ENCODE data around the gene CHST10.

The CHST10 gene

DNA sequence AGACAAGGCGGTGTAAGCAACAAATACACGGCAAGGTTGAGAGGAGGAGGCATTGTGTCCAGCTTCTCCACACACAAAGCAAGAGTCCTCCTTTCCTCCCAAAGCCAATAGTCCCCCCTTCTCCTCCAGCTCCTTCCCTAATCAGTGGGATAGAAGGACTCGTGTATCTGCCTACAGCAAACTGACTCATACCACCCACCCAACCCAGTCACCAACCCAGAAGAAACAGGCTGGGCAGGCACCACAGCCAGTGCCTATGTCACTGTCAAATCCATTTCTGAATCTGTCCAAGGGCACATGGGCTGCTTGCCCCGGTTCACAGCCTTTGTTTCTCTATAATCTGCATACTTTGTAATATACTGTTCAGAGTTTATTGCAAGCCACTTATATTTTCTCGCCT lies 33.6 kb upstream of the CHST10 start:
- ChIA-PET CTCF (no interaction called here), POLR2A (no interaction called here)
- no peaks in the 10 kb centered on the region for H3K36me3 ChIP-seq (ENCODE audit: control insufficient read depth in 2 of 2, insufficient read depth in 1 of 2, low read length in 2 of 2)
- no peak overlapping the region for H3K27ac ChIP-seq (ENCODE audit: extremely low read depth, low read depth, low read length)
- no peak overlapping the region for H3K4me3 ChIP-seq (ENCODE audit: low read depth, low read length)
- TF ChIP-seq, protein P1, sequence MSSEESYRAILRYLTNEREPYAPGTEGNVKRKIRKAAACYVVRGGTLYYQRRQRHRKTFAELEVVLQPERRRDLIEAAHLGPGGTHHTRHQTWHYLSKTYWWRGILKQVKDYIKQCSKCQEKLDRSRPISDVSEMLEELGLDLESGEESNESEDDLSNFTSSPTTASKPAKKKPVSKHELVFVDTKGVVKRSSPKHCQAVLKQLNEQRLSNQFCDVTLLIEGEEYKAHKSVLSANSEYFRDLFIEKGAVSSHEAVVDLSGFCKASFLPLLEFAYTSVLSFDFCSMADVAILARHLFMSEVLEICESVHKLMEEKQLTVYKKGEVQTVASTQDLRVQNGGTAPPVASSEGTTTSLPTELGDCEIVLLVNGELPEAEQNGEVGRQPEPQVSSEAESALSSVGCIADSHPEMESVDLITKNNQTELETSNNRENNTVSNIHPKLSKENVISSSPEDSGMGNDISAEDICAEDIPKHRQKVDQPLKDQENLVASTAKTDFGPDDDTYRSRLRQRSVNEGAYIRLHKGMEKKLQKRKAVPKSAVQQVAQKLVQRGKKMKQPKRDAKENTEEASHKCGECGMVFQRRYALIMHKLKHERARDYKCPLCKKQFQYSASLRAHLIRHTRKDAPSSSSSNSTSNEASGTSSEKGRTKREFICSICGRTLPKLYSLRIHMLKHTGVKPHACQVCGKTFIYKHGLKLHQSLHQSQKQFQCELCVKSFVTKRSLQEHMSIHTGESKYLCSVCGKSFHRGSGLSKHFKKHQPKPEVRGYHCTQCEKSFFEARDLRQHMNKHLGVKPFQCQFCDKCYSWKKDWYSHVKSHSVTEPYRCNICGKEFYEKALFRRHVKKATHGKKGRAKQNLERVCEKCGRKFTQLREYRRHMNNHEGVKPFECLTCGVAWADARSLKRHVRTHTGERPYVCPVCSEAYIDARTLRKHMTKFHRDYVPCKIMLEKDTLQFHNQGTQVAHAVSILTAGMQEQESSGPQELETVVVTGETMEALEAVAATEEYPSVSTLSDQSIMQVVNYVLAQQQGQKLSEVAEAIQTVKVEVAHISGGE (tag by site-specific recombination; conservative IDR thresholded peaks at IDR 0.05; ENCODE audit: low read depth), result no peak
- TF ChIP-seq ZNF560 (tag by site-specific recombination; IDR thresholded peaks at IDR 0.05; ENCODE audit: borderline replicate concordance), result no peak
- TF ChIP-seq BCL11A (tag by site-specific recombination; IDR thresholded peaks at IDR 0.05; ENCODE audit: low read depth), result no peak
- TF ChIP-seq, protein P2, sequence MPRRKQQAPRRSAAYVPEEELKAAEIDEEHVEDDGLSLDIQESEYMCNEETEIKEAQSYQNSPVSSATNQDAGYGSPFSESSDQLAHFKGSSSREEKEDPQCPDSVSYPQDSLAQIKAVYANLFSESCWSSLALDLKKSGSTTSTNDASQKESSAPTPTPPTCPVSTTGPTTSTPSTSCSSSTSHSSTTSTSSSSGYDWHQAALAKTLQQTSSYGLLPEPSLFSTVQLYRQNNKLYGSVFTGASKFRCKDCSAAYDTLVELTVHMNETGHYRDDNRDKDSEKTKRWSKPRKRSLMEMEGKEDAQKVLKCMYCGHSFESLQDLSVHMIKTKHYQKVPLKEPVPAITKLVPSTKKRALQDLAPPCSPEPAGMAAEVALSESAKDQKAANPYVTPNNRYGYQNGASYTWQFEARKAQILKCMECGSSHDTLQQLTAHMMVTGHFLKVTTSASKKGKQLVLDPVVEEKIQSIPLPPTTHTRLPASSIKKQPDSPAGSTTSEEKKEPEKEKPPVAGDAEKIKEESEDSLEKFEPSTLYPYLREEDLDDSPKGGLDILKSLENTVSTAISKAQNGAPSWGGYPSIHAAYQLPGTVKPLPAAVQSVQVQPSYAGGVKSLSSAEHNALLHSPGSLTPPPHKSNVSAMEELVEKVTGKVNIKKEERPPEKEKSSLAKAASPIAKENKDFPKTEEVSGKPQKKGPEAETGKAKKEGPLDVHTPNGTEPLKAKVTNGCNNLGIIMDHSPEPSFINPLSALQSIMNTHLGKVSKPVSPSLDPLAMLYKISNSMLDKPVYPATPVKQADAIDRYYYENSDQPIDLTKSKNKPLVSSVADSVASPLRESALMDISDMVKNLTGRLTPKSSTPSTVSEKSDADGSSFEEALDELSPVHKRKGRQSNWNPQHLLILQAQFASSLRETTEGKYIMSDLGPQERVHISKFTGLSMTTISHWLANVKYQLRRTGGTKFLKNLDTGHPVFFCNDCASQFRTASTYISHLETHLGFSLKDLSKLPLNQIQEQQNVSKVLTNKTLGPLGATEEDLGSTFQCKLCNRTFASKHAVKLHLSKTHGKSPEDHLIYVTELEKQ (tag by site-specific recombination; IDR thresholded peaks at IDR 0.05; ENCODE audit: borderline replicate concordance), result no peak
- TF ChIP-seq ZFHX2 (tag by site-specific recombination; conservative IDR thresholded peaks at IDR 0.05), result peak; percentile 30; the same call in 1 of the 2 replicates
- no peaks in the 10 kb centered on the region for H3K9me3 ChIP-seq (ENCODE audit: control insufficient read depth, insufficient read depth, low read depth, low read length)
- H3K4me1 ChIP-seq (ENCODE audit: control insufficient read depth, insufficient read depth, low read length), result no peaks in the 10 kb centered on the region

DNA sequence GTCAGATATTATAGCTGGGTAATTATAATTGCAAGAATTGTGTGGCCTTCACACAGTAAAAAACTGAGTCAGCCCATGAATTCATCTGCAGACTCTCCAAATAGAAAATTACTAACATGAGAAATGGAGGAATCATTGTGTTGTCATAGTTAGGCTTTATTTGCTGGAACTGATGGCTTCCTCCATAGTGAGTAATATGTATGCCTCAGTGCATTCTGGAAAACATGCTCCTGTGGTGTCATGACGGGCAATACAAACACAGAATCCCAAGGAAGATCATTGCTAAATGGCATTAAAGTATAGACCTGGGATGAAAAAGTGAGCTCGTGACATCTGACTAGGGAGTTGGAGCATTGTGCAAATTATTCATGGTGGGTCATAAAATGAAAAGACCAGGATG lies 29.2 kb upstream of the CHST10 start:
- no peak for TF ChIP-seq ZNF354C (tag by site-specific recombination; IDR thresholded peaks at IDR 0.05; ENCODE audit: borderline replicate concordance, low read depth)
- TF ChIP-seq, protein P3, sequence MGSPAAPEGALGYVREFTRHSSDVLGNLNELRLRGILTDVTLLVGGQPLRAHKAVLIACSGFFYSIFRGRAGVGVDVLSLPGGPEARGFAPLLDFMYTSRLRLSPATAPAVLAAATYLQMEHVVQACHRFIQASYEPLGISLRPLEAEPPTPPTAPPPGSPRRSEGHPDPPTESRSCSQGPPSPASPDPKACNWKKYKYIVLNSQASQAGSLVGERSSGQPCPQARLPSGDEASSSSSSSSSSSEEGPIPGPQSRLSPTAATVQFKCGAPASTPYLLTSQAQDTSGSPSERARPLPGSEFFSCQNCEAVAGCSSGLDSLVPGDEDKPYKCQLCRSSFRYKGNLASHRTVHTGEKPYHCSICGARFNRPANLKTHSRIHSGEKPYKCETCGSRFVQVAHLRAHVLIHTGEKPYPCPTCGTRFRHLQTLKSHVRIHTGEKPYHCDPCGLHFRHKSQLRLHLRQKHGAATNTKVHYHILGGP (tag by site-specific recombination; IDR thresholded peaks at IDR 0.05), result no peak
- TF ChIP-seq ZNF214 (tag by site-specific recombination; IDR thresholded peaks at IDR 0.05; ENCODE audit: borderline replicate concordance), result no peak
- no peak for TF ChIP-seq ZNF248 (tag by site-specific recombination; IDR thresholded peaks at IDR 0.05)
- no peak for TF ChIP-seq ZNF394 (tag by site-specific recombination; IDR thresholded peaks at IDR 0.05; ENCODE audit: borderline replicate concordance)
- no peak for TF ChIP-seq ZNF292 (tag by site-specific recombination; IDR thresholded peaks at IDR 0.05; ENCODE audit: borderline replicate concordance, low read depth)
- TF ChIP-seq, protein P4, sequence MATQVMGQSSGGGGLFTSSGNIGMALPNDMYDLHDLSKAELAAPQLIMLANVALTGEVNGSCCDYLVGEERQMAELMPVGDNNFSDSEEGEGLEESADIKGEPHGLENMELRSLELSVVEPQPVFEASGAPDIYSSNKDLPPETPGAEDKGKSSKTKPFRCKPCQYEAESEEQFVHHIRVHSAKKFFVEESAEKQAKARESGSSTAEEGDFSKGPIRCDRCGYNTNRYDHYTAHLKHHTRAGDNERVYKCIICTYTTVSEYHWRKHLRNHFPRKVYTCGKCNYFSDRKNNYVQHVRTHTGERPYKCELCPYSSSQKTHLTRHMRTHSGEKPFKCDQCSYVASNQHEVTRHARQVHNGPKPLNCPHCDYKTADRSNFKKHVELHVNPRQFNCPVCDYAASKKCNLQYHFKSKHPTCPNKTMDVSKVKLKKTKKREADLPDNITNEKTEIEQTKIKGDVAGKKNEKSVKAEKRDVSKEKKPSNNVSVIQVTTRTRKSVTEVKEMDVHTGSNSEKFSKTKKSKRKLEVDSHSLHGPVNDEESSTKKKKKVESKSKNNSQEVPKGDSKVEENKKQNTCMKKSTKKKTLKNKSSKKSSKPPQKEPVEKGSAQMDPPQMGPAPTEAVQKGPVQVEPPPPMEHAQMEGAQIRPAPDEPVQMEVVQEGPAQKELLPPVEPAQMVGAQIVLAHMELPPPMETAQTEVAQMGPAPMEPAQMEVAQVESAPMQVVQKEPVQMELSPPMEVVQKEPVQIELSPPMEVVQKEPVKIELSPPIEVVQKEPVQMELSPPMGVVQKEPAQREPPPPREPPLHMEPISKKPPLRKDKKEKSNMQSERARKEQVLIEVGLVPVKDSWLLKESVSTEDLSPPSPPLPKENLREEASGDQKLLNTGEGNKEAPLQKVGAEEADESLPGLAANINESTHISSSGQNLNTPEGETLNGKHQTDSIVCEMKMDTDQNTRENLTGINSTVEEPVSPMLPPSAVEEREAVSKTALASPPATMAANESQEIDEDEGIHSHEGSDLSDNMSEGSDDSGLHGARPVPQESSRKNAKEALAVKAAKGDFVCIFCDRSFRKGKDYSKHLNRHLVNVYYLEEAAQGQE (tag by site-specific recombination; IDR thresholded peaks at IDR 0.05), result no peak
- no peak for TF ChIP-seq ZNF677 (tag by site-specific recombination; IDR thresholded peaks at IDR 0.05)
- CTCF ChIA-PET, result no interaction called here
- POLR2A ChIA-PET, result no interaction called here
- Histone ChIP-seq H3K4me3 (ENCODE audit: low read depth, low read length) (no peak overlapping the region), H3K9me3 (ENCODE audit: control insufficient read depth, insufficient read depth, low read depth, low read length) (no peaks in the 10 kb centered on the region), H3K36me3 (ENCODE audit: control insufficient read depth in 2 of 2, insufficient read depth in 1 of 2, low read length in 2 of 2) (no peaks in the 10 kb centered on the region), H3K27ac (ENCODE audit: extremely low read depth, low read depth, low read length) (no peak overlapping the region), H3K4me1 (ENCODE audit: control insufficient read depth, insufficient read depth, low read length) (no peaks in the 10 kb centered on the region)
